GM15510 (cell line): ENCODE measurements around the gene ARHGAP12.

Experiments
- POLR2A ChIP-seq: IDR thresholded peaks from 3 replicates; pipeline ENCODE4 v1.6.1; 2011; ENCODE audit warnings: borderline replicate concordance; ENCODE audit not compliant: insufficient read length; ENCODE audit errors: extremely low read depth

Gene ARHGAP12

GRCh38 chr10:31954410-31955191 lies 26.0 kb upstream of the ARHGAP12 start:
- no peak for TF ChIP-seq POLR2A

GRCh38 chr10:31953480-31953879 lies 24.8 kb upstream of the ARHGAP12 start:
- TF ChIP-seq POLR2A: no peak

- no peak for TF ChIP-seq POLR2A
Observed at GRCh38 chr10:31953080-31953479, 24.4 kb upstream of the ARHGAP12 start.

GRCh38 chr10:31952066-31952465 lies 23.4 kb upstream of the ARHGAP12 start:
- TF ChIP-seq POLR2A: no peak

GRCh38 chr10:31949266-31949665 lies 20.6 kb upstream of the ARHGAP12 start:
- TF ChIP-seq POLR2A: no peak

GRCh38 chr10:31948021-31948420 lies 19.4 kb upstream of the ARHGAP12 start:
- no peak for TF ChIP-seq POLR2A

GRCh38 chr10:31947144-31947926 lies 18.7 kb upstream of the ARHGAP12 start:
- no peak for TF ChIP-seq POLR2A

- TF ChIP-seq POLR2A: no peak
Observed at GRCh38 chr10:31945392-31945791, 16.8 kb upstream of the ARHGAP12 start.

- TF ChIP-seq POLR2A: no peak
Observed at GRCh38 chr10:31944071-31944433, 15.4 kb upstream of the ARHGAP12 start.

GRCh38 chr10:31942892-31943291 lies 14.3 kb upstream of the ARHGAP12 start:
- no peak for TF ChIP-seq POLR2A

- TF ChIP-seq POLR2A: no peak
Observed at GRCh38 chr10:31942435-31942834, 13.8 kb upstream of the ARHGAP12 start.

GRCh38 chr10:31940839-31941653 lies 12.4 kb upstream of the ARHGAP12 start:
- no peak for TF ChIP-seq POLR2A

- no peak for TF ChIP-seq POLR2A
Observed at GRCh38 chr10:31939797-31940708, 11.4 kb upstream of the ARHGAP12 start.

- no peak for TF ChIP-seq POLR2A
Observed at GRCh38 chr10:31937371-31937770, 8.7 kb upstream of the ARHGAP12 start.
